WTC11 (cell line): ENCODE results near the gene MRPL2. TPM values are rescaled to one million over a fixed set of nuclear protein-coding genes. Genes with fewer than 3 reads are reported as not detected.
A peak's percentile ranks its signal among the peaks of the same experiment; 100 is the strongest.

Experiments
- ATAC-seq: fragments of 200-7000 bp; cut with Tn5 transposase; 2 replicates; pipeline ENCODE4 v1.10.0; 2021; ENCODE audit warnings: mild to moderate bottlenecking, moderate library complexity
- CTCF ChIA-PET: fragments of 300-600 bp; sonication (Branson Sonifier 250); formaldehyde crosslinking; loops from one replicate; lab custom pipeline; 2021; ENCODE audit warnings: antibody characterized with exemption; lab: Charles Lee
- POLR2A ChIA-PET: fragments of 350-600 bp; sonication (Branson Sonifier 250); formaldehyde crosslinking; loops from one replicate; lab custom pipeline; 2021; ENCODE audit warnings: antibody characterized with exemption; lab: Charles Lee
- DNase-seq: peaks from one replicate; pipeline ENCODE4 v3.0.0; 2021; ENCODE audit warnings: low spot score
- H3K27ac Mint-ChIP-seq: 2 replicates; pipeline ENCODE4 v1.8.0; 2021; ENCODE audit warnings: mixed read lengths
- H3K27me3 Mint-ChIP-seq: 2 replicates; pipeline ENCODE4 v1.8.0; 2021; ENCODE audit warnings: low read depth, mild to moderate bottlenecking, moderate library complexity, mixed read lengths
- H3K36me3 Mint-ChIP-seq: 2 replicates; pipeline ENCODE4 v1.8.0; 2021; ENCODE audit warnings: mixed read lengths
- H3K4me1 Mint-ChIP-seq: 2 replicates; pipeline ENCODE4 v1.8.0; 2022; ENCODE audit warnings: mixed read lengths
- H3K4me3 Mint-ChIP-seq: 2 replicates; pipeline ENCODE4 v1.8.0; 2021; ENCODE audit warnings: mild to moderate bottlenecking, moderate library complexity, mixed read lengths
- H3K9me3 Mint-ChIP-seq: 2 replicates; pipeline ENCODE4 v1.8.0; 2021; ENCODE audit warnings: mixed read lengths
- ELF4 ChIP-seq: sonication (generic); formaldehyde crosslinking; IDR thresholded peaks from 2 replicates; pipeline ENCODE4 v1.8.1; 2022; ENCODE audit warnings: low read depth, mild to moderate bottlenecking, moderate library complexity, missing genetic modification reagents
- ESRRA ChIP-seq: sonication (generic); formaldehyde crosslinking; IDR thresholded peaks from 2 replicates; pipeline ENCODE4 v1.8.1; 2022; ENCODE audit warnings: mild to moderate bottlenecking, missing genetic modification reagents, borderline replicate concordance
- FOXJ3 ChIP-seq: sonication (generic); formaldehyde crosslinking; IDR thresholded peaks from 2 replicates; pipeline ENCODE4 v1.9.0; 2021; ENCODE audit warnings: missing genetic modification reagents, mild to moderate bottlenecking, borderline replicate concordance
- FOXK1 ChIP-seq: sonication (generic); formaldehyde crosslinking; IDR thresholded peaks from 2 replicates; pipeline ENCODE4 v1.8.0; 2022; ENCODE audit warnings: mild to moderate bottlenecking, moderate library complexity, missing genetic modification reagents
- FOXP1 ChIP-seq: sonication (generic); formaldehyde crosslinking; IDR thresholded peaks from 2 replicates; pipeline ENCODE4 v1.8.0; 2022; ENCODE audit warnings: missing genetic modification reagents, mild to moderate bottlenecking, moderate library complexity, borderline replicate concordance
- GTF2I ChIP-seq: fragments of 250-450 bp; sonication (Bioruptor Pico); conservative IDR thresholded peaks from 2 replicates; pipeline ENCODE4 v1.4.0; 2021; ENCODE audit warnings: mild to moderate bottlenecking
- JAZF1 ChIP-seq: fragments of 250-450 bp; sonication (Bioruptor Pico); IDR thresholded peaks from 2 replicates; pipeline ENCODE4 v1.9.0; 2021; ENCODE audit warnings: moderate library complexity, mild to moderate bottlenecking, inconsistent platforms
- NFATC4 ChIP-seq: fragments of 250-450 bp; sonication (Bioruptor Pico); IDR thresholded peaks from 2 replicates; pipeline ENCODE4 v1.9.0; 2021; ENCODE audit warnings: mild to moderate bottlenecking
- NR1H2 ChIP-seq: sonication (generic); formaldehyde crosslinking; IDR thresholded peaks from 2 replicates; pipeline ENCODE4 v1.9.0; 2021; ENCODE audit warnings: mild to moderate bottlenecking, moderate library complexity, missing genetic modification reagents
- RORB ChIP-seq: fragments of 250-450 bp; sonication (Bioruptor Pico); IDR thresholded peaks from 2 replicates; pipeline ENCODE4 v1.9.0; 2021; ENCODE audit warnings: mild to moderate bottlenecking
- SMAD4 ChIP-seq: sonication (generic); formaldehyde crosslinking; IDR thresholded peaks from 2 replicates; pipeline ENCODE4 v1.8.0; 2022; ENCODE audit warnings: mild to moderate bottlenecking, missing genetic modification reagents
- SOX15 ChIP-seq: fragments of 250-450 bp; sonication (Bioruptor Pico); IDR thresholded peaks from 2 replicates; pipeline ENCODE4 v1.9.0; 2021; ENCODE audit warnings: mild to moderate bottlenecking
- SP1 ChIP-seq: sonication (generic); formaldehyde crosslinking; conservative IDR thresholded peaks from 2 replicates; pipeline ENCODE4 v1.8.1; 2022; ENCODE audit warnings: missing genetic modification reagents
- TEAD1 ChIP-seq: sonication (generic); formaldehyde crosslinking; IDR thresholded peaks from 2 replicates; pipeline ENCODE4 v1.8.0; 2022; ENCODE audit warnings: mild to moderate bottlenecking, missing genetic modification reagents
- ZBTB21 ChIP-seq: sonication (generic); formaldehyde crosslinking; IDR thresholded peaks from 2 replicates; pipeline ENCODE4 v1.8.1; 2023; ENCODE audit warnings: mild to moderate bottlenecking, missing genetic modification reagents, borderline replicate concordance
- ZNF121 ChIP-seq: sonication (generic); formaldehyde crosslinking; IDR thresholded peaks from 2 replicates; pipeline ENCODE4 v1.8.0; 2023; ENCODE audit warnings: missing genetic modification reagents
- ZNF219 ChIP-seq: sonication (generic); formaldehyde crosslinking; IDR thresholded peaks from 2 replicates; pipeline ENCODE4 v1.8.0; 2023; ENCODE audit warnings: missing genetic modification reagents, mild to moderate bottlenecking, borderline replicate concordance
- ZNF671 ChIP-seq: fragments of 250-450 bp; sonication (Bioruptor Pico); IDR thresholded peaks from 2 replicates; pipeline ENCODE4 v1.8.0; 2021; ENCODE audit warnings: mild to moderate bottlenecking
- total RNA-seq: library from RNA; stranded (reverse); gene quantifications from 3 replicates; pipeline ENCODE4 v1.2.3, GENCODE V29; 2021
- TF ChIP-seq, protein P1 (sequence below): sonication (generic); formaldehyde crosslinking; IDR thresholded peaks from 2 replicates; pipeline ENCODE4 v1.8.1; 2023; ENCODE audit warnings: mild to moderate bottlenecking, missing genetic modification reagents, moderate library complexity
- TF ChIP-seq, protein P2 (sequence below): sonication (generic); formaldehyde crosslinking; IDR thresholded peaks from 2 replicates; pipeline ENCODE4 v1.8.1; 2022; ENCODE audit warnings: missing genetic modification reagents, borderline replicate concordance
- TF ChIP-seq, protein P3 (sequence below): sonication (generic); formaldehyde crosslinking; IDR thresholded peaks from 2 replicates; pipeline ENCODE4 v1.8.0; 2022; ENCODE audit warnings: mild to moderate bottlenecking, missing genetic modification reagents
- TF ChIP-seq, protein P4 (sequence below): sonication (generic); formaldehyde crosslinking; IDR thresholded peaks from 2 replicates; pipeline ENCODE4 v1.8.0; 2022; ENCODE audit warnings: mild to moderate bottlenecking, missing genetic modification reagents
- TF ChIP-seq, protein P5 (sequence below): fragments of 250-450 bp; sonication (Bioruptor Pico); IDR thresholded peaks from 2 replicates; pipeline ENCODE4 v1.8.0; 2021; ENCODE audit warnings: mild to moderate bottlenecking
- TF ChIP-seq, protein P6 (sequence below): sonication (generic); formaldehyde crosslinking; IDR thresholded peaks from 2 replicates; pipeline ENCODE4 v1.8.1; 2022; ENCODE audit warnings: low read depth, missing genetic modification reagents, borderline replicate concordance
- TF ChIP-seq, protein P7 (sequence below): sonication (generic); formaldehyde crosslinking; IDR thresholded peaks from 2 replicates; pipeline ENCODE4 v1.8.1; 2023; ENCODE audit warnings: mild to moderate bottlenecking, missing genetic modification reagents, moderate library complexity
- TF ChIP-seq, protein P8 (sequence below): fragments of 250-450 bp; sonication (Bioruptor Pico); IDR thresholded peaks from 2 replicates; pipeline ENCODE4 v1.9.0; 2021; ENCODE audit warnings: mild to moderate bottlenecking

Gene MRPL2
- total RNA-seq, 1 experiment from 2014 or later: 131 TPM

DNA sequence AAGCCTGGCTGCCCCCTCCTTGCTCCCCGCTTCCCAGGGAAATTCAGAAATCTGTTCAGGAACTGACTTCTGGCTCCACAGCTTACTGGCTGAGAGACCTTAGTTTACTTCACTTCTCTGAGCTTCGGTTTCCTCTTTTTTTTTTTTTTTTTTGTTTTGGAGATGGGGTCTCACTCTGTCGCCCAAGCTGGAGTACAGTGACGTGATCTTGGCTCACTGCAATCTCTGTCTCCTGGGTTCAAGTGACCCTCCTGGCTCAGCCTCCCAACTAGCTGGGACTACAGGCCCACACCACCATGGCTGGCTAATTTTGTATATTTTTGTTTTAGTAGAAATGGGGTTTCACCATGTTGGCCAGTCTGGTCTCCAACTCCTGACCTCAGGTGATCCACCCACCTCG is 31.8 kb upstream of the MRPL2 start:
- ATAC-seq (no peak), DNase-seq (no peak)
- peak overlapping the region; percentile 99 for H3K27ac Mint-ChIP-seq
- TF ChIP-seq ZNF219 (CRISPR knock-in tag) (no peak), NFATC4 (CRISPR knock-in tag) (no peak), ZBTB21 (CRISPR knock-in tag) (no peak), ZNF121 (peak; percentile 74), ESRRA (CRISPR knock-in tag) (no peak)
- no peaks in the 10 kb centered on the region for H3K36me3 Mint-ChIP-seq
- H3K4me1 Mint-ChIP-seq: peaks cover 85% of the 10 kb centered on the region
- no peaks in the 10 kb centered on the region for H3K9me3 Mint-ChIP-seq
- ChIA-PET CTCF (interaction anchor here (0.6 to 1.8 kb wide), 4 partner anchors 39 to 1003 kb away, joined by 3 to 6 read pairs (median 4); no protein-coding TSS in a partner anchor), POLR2A (interaction anchor here (0.7 to 0.8 kb wide), 2 partner anchors 345 to 1032 kb away, joined by 4 to 8 read pairs; partner anchors contain the start of gene TBCC)
- H3K27me3 Mint-ChIP-seq: no peaks in the 10 kb centered on the region
- peak overlapping the region; percentile 63 for H3K4me3 Mint-ChIP-seq

DNA sequence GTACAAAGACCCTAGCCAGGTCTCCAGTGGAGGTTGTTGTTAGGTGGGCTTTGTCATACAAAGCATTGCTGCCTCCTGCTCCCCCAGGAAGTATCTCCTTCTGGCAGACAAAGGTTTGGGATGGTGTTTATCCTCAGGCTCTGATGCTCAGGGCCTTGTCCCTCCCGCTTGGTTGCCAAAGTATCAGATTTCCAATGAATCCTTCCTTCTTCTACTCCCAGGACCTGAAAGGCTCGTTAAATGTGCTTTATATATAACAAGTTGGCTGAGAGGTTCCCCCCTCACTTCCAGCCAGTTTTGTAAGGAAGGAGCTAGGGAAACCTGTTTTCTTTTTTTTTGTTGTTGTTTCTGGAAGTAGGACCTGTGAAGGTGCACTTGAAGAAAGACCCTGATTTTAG is 31.3 kb upstream of the MRPL2 start:
- POLR2A ChIA-PET: interaction anchor here (0.8 to 1.1 kb wide), 2 partner anchors 13 to 345 kb away, joined by 3 to 4 read pairs; partner anchors contain the start of gene TBCC
- CTCF ChIA-PET: interaction anchor here (0.6 to 1.8 kb wide), 5 partner anchors 35 to 1003 kb away, joined by 3 to 6 read pairs (median 3); no protein-coding TSS in a partner anchor
- no peak for DNase-seq

More for the DNA sequence above, 31.3 kb upstream of the MRPL2 start:
- Mint-ChIP-seq H3K9me3 (no peaks in the 10 kb centered on the region), H3K27ac (peak overlapping the region; percentile 99), H3K4me1 (peaks cover 82% of the 10 kb centered on the region), H3K4me3 (peak overlapping the region; percentile 63), H3K27me3 (no peaks in the 10 kb centered on the region), H3K36me3 (no peaks in the 10 kb centered on the region)
- peak; percentile 71 for ATAC-seq
- TF ChIP-seq NFATC4 (CRISPR knock-in tag) (no peak), GTF2I (CRISPR knock-in tag) (no peak), FOXK1 (CRISPR knock-in tag) (peak; percentile 57; the same call in 1 of the 2 replicates), RORB (no peak), ELF4 (CRISPR knock-in tag) (no peak), SP1 (CRISPR knock-in tag) (0 out of 2 replicates have a peak, but pooled peaks have one; percentile 31), ESRRA (CRISPR knock-in tag) (no peak), FOXJ3 (CRISPR knock-in tag) (0 out of 2 replicates have a peak, but pooled peaks have one; percentile 33), SOX15 (no peak), ZNF671 (CRISPR knock-in tag) (no peak), JAZF1 (CRISPR knock-in tag) (no peak), FOXP1 (no peak), SMAD4 (CRISPR knock-in tag) (no peak), ZNF219 (CRISPR knock-in tag) (no peak), NR1H2 (no peak), TEAD1 (CRISPR knock-in tag) (no peak)
- TF ChIP-seq, protein P1, sequence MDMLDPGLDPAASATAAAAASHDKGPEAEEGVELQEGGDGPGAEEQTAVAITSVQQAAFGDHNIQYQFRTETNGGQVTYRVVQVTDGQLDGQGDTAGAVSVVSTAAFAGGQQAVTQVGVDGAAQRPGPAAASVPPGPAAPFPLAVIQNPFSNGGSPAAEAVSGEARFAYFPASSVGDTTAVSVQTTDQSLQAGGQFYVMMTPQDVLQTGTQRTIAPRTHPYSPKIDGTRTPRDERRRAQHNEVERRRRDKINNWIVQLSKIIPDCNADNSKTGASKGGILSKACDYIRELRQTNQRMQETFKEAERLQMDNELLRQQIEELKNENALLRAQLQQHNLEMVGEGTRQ (CRISPR knock-in tag): no peak
- TF ChIP-seq, protein P2, sequence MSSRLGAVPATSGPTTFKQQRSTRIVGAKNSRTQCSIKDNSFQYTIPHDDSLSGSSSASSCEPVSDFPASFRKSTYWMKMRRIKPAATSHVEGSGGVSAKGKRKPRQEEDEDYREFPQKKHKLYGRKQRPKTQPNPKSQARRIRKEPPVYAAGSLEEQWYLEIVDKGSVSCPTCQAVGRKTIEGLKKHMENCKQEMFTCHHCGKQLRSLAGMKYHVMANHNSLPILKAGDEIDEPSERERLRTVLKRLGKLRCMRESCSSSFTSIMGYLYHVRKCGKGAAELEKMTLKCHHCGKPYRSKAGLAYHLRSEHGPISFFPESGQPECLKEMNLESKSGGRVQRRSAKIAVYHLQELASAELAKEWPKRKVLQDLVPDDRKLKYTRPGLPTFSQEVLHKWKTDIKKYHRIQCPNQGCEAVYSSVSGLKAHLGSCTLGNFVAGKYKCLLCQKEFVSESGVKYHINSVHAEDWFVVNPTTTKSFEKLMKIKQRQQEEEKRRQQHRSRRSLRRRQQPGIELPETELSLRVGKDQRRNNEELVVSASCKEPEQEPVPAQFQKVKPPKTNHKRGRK (CRISPR knock-in tag): no peak
- TF ChIP-seq, protein P3, sequence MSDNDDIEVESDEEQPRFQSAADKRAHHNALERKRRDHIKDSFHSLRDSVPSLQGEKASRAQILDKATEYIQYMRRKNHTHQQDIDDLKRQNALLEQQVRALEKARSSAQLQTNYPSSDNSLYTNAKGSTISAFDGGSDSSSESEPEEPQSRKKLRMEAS (CRISPR knock-in tag): no peak
- TF ChIP-seq, protein P4, sequence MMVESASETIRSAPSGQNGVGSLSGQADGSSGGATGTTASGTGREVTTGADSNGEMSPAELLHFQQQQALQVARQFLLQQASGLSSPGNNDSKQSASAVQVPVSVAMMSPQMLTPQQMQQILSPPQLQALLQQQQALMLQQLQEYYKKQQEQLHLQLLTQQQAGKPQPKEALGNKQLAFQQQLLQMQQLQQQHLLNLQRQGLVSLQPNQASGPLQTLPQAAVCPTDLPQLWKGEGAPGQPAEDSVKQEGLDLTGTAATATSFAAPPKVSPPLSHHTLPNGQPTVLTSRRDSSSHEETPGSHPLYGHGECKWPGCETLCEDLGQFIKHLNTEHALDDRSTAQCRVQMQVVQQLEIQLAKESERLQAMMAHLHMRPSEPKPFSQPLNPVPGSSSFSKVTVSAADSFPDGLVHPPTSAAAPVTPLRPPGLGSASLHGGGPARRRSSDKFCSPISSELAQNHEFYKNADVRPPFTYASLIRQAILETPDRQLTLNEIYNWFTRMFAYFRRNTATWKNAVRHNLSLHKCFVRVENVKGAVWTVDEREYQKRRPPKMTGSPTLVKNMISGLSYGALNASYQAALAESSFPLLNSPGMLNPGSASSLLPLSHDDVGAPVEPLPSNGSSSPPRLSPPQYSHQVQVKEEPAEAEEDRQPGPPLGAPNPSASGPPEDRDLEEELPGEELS (CRISPR knock-in tag): peak; percentile 75; the same call in 1 of the 2 replicates
- TF ChIP-seq, protein P5, sequence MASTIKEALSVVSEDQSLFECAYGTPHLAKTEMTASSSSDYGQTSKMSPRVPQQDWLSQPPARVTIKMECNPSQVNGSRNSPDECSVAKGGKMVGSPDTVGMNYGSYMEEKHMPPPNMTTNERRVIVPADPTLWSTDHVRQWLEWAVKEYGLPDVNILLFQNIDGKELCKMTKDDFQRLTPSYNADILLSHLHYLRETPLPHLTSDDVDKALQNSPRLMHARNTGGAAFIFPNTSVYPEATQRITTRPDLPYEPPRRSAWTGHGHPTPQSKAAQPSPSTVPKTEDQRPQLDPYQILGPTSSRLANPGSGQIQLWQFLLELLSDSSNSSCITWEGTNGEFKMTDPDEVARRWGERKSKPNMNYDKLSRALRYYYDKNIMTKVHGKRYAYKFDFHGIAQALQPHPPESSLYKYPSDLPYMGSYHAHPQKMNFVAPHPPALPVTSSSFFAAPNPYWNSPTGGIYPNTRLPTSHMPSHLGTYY (CRISPR knock-in tag): no peak
- TF ChIP-seq, protein P6, sequence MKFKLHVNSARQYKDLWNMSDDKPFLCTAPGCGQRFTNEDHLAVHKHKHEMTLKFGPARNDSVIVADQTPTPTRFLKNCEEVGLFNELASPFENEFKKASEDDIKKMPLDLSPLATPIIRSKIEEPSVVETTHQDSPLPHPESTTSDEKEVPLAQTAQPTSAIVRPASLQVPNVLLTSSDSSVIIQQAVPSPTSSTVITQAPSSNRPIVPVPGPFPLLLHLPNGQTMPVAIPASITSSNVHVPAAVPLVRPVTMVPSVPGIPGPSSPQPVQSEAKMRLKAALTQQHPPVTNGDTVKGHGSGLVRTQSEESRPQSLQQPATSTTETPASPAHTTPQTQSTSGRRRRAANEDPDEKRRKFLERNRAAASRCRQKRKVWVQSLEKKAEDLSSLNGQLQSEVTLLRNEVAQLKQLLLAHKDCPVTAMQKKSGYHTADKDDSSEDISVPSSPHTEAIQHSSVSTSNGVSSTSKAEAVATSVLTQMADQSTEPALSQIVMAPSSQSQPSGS: no peak
- TF ChIP-seq, protein P7, sequence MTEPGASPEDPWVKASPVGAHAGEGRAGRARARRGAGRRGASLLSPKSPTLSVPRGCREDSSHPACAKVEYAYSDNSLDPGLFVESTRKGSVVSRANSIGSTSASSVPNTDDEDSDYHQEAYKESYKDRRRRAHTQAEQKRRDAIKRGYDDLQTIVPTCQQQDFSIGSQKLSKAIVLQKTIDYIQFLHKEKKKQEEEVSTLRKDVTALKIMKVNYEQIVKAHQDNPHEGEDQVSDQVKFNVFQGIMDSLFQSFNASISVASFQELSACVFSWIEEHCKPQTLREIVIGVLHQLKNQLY (CRISPR knock-in tag): no peak
- TF ChIP-seq, protein P8, sequence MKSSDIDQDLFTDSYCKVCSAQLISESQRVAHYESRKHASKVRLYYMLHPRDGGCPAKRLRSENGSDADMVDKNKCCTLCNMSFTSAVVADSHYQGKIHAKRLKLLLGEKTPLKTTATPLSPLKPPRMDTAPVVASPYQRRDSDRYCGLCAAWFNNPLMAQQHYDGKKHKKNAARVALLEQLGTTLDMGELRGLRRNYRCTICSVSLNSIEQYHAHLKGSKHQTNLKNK: no peak
